Activated B cell treated with CpG ODN at 0.5 μM for 24 hours (primary cell): ENCODE results near the gene CYB561A3. TPM values are rescaled to one million over a fixed set of nuclear protein-coding genes. Genes with fewer than 3 reads are reported as not detected.

Experiments
- ATAC-seq: fragments of 200-7000 bp; cut with Tn5 transposase; one replicate; pipeline ENCODE4 v1.10.0; 2021; ENCODE audit warnings: low read depth, mild to moderate bottlenecking, moderate library complexity
- CTCF ChIA-PET: fragments of 350-600 bp; sonication (Branson Sonifier 250); formaldehyde crosslinking; loops from one replicate; lab custom pipeline; 2021; ENCODE audit warnings: antibody characterized with exemption; lab: Charles Lee
- POLR2A ChIA-PET: fragments of 350-600 bp; sonication (Branson Sonifier 250); formaldehyde crosslinking; loops from one replicate; lab custom pipeline; 2021; ENCODE audit warnings: antibody characterized with exemption; lab: Charles Lee
- DNase-seq: peaks from one replicate; pipeline ENCODE4 v3.0.0; 2022
- H3K27ac Mint-ChIP-seq: one replicate; pipeline ENCODE4 v1.8.0; 2020; ENCODE audit warnings: mixed read lengths
- H3K27me3 Mint-ChIP-seq: one replicate; pipeline ENCODE4 v1.8.0; 2021; ENCODE audit warnings: mixed read lengths
- H3K36me3 Mint-ChIP-seq: one replicate; pipeline ENCODE4 v1.8.0; 2021; ENCODE audit warnings: low read depth, mixed read lengths
- H3K4me1 Mint-ChIP-seq: one replicate; pipeline ENCODE4 v1.8.0; 2021; ENCODE audit warnings: mixed read lengths
- H3K4me3 Mint-ChIP-seq: one replicate; pipeline ENCODE4 v1.8.0; 2020; ENCODE audit warnings: mild to moderate bottlenecking, mixed read lengths
- H3K9me3 Mint-ChIP-seq: one replicate; pipeline ENCODE4 v1.8.0; 2020; ENCODE audit warnings: mixed read lengths
- intact Hi-C: fragments of 100-400 bp; cut with micrococcal nuclease; formaldehyde crosslinking; loops from one replicate; pipeline ENCODE4 v1.15.1; 2024
- total RNA-seq: library from RNA; stranded (reverse); gene quantifications from 2 replicates; pipeline ENCODE4 v1.2.3, GENCODE V29; 2022
- TF ChIP-seq, protein P1 (sequence below): fragments of 200-600 bp; IDR thresholded peaks from one replicate; pipeline ENCODE4 v1.8.0; 2022; ENCODE audit warnings: antibody characterized with exemption, mild to moderate bottlenecking

Gene CYB561A3
- total RNA-seq, 1 donor from 2014 or later: 433 TPM

DNA sequence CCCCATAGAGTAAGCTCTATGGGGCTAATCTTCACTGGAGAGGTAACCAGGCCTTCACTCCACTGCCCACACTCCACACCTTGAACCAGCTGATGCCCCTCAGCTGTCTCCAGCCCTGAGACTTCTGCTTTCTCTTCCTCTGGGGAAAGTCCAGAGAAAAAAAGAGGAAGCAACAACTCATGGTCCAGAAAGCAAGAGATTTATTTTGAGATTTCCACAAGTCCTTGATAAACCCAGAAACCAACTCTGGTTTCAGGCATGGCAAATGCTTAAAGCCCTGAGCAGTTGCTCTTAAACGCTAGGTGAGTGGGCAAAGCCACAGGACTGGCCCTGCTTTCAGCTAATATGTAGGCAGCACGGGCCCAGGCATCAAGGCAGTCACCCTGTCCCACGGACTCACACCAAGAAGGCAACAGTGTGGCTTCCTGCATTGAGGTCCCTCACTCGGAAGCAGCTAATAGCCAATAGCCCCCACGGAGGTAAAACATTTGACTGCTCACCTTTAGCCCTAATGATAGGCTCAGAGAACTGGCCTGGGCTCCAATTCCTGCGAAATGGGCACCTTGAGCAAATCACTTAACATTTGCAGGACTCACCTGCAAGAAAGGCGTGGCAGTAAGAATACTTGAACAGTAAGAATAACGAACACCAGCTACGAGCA is 4.3 kb downstream of the CYB561A3 start:
- H3K9me3 Mint-ChIP-seq: no peaks in the 10 kb centered on the region
- peaks cover 82% of the 10 kb centered on the region for H3K4me1 Mint-ChIP-seq
- TF ChIP-seq, protein P1, sequence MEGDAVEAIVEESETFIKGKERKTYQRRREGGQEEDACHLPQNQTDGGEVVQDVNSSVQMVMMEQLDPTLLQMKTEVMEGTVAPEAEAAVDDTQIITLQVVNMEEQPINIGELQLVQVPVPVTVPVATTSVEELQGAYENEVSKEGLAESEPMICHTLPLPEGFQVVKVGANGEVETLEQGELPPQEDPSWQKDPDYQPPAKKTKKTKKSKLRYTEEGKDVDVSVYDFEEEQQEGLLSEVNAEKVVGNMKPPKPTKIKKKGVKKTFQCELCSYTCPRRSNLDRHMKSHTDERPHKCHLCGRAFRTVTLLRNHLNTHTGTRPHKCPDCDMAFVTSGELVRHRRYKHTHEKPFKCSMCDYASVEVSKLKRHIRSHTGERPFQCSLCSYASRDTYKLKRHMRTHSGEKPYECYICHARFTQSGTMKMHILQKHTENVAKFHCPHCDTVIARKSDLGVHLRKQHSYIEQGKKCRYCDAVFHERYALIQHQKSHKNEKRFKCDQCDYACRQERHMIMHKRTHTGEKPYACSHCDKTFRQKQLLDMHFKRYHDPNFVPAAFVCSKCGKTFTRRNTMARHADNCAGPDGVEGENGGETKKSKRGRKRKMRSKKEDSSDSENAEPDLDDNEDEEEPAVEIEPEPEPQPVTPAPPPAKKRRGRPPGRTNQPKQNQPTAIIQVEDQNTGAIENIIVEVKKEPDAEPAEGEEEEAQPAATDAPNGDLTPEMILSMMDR: no peak
- peak; percentile 62 for ATAC-seq
- H3K36me3 Mint-ChIP-seq: peaks cover 60% of the 10 kb centered on the region
- intact Hi-C loops: loop anchor here (1.0 to 10.0 kb wide), 6 partner anchors 21 to 1197 kb away; partner anchors contain the start of genes CPSF7, FTH1 and TMEM216
- ChIA-PET POLR2A (interaction anchor here (0.5 to 8.7 kb wide), 18 partner anchors 9 to 1736 kb away, joined by 3 to 109 read pairs (median 10); partner anchors contain the start of genes CPSF7, DDB1, SDHAF2 and TKFC), CTCF (interaction anchor here (0.6 to 7.9 kb wide), 5 partner anchors 22 to 72 kb away, joined by 3 to 92 read pairs (median 7); partner anchors contain the start of genes CPSF7, SDHAF2 and TMEM216)
- H3K4me3 Mint-ChIP-seq: peak overlapping the region; percentile 90
- H3K27ac Mint-ChIP-seq: peak overlapping the region; percentile 98
- DNase-seq: peak; percentile 57
- H3K27me3 Mint-ChIP-seq: no peaks in the 10 kb centered on the region

DNA sequence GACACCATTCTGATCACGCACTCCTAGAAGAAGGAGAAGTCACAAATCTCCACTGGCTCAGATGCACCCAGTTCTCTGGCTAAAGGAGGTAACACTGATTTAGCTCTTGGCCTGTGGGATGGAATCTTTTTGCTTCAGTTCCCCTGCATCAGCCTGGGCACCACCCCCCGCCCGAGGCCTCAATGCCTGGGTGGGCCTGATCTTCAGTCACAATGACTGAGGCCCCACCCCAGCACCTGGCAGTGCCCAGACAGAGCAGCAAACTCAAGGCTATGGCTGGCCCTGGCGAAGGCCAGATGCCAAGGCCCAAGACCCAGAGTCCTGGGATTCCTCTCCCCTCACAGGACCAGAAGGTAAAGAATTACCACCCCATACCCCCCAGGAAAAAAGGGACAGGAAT is 5.0 kb downstream of the CYB561A3 start:
- peak overlapping the region; percentile 98 for H3K27ac Mint-ChIP-seq
- H3K4me3 Mint-ChIP-seq: peak overlapping the region; percentile 90
- DNase-seq (peak; percentile 65), ATAC-seq (peak; percentile 59)
- POLR2A ChIA-PET: interaction anchor here (0.5 to 8.7 kb wide), 18 partner anchors 8 to 1525 kb away, joined by 3 to 109 read pairs (median 10); partner anchors contain the start of genes CPSF7, DDB1, SDHAF2 and TKFC
- intact Hi-C loops: loop anchor here (1.0 to 10.0 kb wide), 8 partner anchors 8 to 1198 kb away; partner anchors contain the start of genes CPSF7, FTH1 and TMEM216
- no peaks in the 10 kb centered on the region for H3K27me3 Mint-ChIP-seq
- TF ChIP-seq, protein P1: no peak
- CTCF ChIA-PET: interaction anchor here (0.7 to 7.9 kb wide), 6 partner anchors 22 to 526 kb away, joined by 3 to 92 read pairs (median 6); partner anchors contain the start of genes CPSF7, SDHAF2 and TMEM216
- H3K4me1 Mint-ChIP-seq: peaks cover 86% of the 10 kb centered on the region
- no peaks in the 10 kb centered on the region for H3K9me3 Mint-ChIP-seq
- H3K36me3 Mint-ChIP-seq: peaks cover 59% of the 10 kb centered on the region

DNA sequence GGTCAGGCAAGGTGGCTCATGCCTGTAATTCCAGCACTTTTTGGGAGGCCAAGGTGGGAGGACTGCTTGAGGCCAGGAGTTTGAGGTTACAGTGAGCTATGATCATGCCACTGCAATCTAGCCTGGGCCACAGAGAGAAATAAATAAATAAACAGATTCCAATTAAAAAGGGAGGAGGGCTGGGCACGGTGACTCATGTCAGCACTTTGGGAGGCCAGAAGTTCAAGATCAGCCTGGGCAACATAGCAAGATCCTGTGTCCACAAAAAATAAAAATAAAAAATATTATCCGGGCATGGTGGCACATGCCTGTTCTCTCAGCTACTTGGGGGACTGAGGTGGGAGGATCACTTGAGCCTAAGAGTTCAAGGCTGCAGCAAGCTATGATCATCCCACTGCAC is 7.5 kb downstream of the CYB561A3 start:
- ATAC-seq (no peak), DNase-seq (no peak)
- H3K27me3 Mint-ChIP-seq: no peaks in the 10 kb centered on the region
- H3K9me3 Mint-ChIP-seq: no peaks in the 10 kb centered on the region
- ChIA-PET CTCF (interaction anchor here (5.3 to 7.9 kb wide), 2 partner anchors 19 to 30 kb away, joined by 81 to 92 read pairs; no protein-coding TSS in a partner anchor), POLR2A (interaction anchor here (0.8 to 3.7 kb wide), 7 partner anchors 8 to 75 kb away, joined by 3 to 34 read pairs (median 6); partner anchors contain the start of genes CPSF7, CYB561A3, SDHAF2 and TMEM138)
- H3K27ac Mint-ChIP-seq: peak overlapping the region; percentile 98
- H3K4me3 Mint-ChIP-seq: peak overlapping the region; percentile 90
- H3K4me1 Mint-ChIP-seq: peaks cover 77% of the 10 kb centered on the region
- intact Hi-C loops: loop anchor here (10.0 kb wide), 1 partner anchor 1201 kb away; no protein-coding TSS in a partner anchor
- TF ChIP-seq, protein P1: no peak
- peaks cover 63% of the 10 kb centered on the region for H3K36me3 Mint-ChIP-seq

DNA sequence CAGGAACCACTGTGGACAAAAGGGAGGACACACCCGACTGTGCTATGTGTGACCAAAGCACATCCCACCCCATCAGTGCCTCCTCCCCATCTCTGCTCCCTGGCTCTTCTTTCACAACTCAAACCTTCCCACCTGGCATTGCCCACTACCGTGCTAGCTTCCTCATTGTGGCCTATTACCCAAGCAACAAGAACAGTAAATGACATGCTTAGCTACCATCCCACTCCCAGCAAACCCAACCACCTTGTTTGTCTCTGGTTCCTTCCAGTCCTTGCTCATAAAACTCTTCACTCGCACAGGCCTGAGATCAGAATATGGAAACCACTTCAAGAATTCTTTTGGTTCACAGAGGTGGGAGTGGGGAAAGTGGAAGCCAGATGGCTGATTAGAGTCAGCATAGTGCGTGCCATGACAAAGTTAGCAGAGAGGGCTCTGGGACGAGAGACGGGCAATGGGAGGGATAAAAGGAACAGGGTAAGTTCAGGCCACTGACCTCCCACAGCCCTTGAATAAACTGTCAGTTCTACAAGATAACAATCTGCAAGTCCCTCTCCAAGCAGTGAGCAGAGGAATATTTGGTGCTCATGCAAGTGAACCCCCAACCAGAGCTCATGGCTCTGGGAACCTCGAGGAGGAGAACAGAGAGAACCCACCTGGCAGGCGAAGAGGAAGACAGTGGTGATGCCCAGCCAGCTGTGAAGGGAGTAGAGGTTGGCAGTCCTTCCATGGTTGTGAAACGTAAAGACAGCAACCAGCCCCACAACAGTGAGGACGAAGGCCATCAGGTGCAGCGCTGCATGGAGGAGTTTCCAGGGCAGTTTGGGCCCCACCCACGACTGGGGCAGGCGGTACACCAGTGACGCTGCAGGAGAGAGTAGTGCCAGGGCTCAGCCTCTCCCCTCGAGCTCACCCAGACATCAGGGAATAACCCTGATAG is 8.3 kb downstream of the CYB561A3 start:
- Mint-ChIP-seq H3K4me3 (peak overlapping the region; percentile 90), H3K4me1 (peaks cover 69% of the 10 kb centered on the region), H3K27me3 (no peaks in the 10 kb centered on the region), H3K36me3 (peaks cover 70% of the 10 kb centered on the region), H3K27ac (peak overlapping the region; percentile 98), H3K9me3 (no peaks in the 10 kb centered on the region)
- ChIA-PET POLR2A (interaction anchor here (1.2 to 3.7 kb wide), 5 partner anchors 9 to 39 kb away, joined by 3 to 34 read pairs (median 7); partner anchors contain the start of genes CYB561A3, TMEM138 and TMEM216), CTCF (interaction anchor here (5.3 to 7.9 kb wide), 2 partner anchors 18 to 31 kb away, joined by 81 to 92 read pairs; no protein-coding TSS in a partner anchor)
- DNase-seq: no peak
- ATAC-seq: no peak
- intact Hi-C loops: loop anchor here (10.0 kb wide), 1 partner anchor 1201 kb away; no protein-coding TSS in a partner anchor
- TF ChIP-seq, protein P1: no peak
